Kidney epithelial cell (primary cell): Measurements from ENCODE around the gene CACNA2D1. TPM values are rescaled to one million over a fixed set of nuclear protein-coding genes. Genes with fewer than 3 reads are reported as not detected.

Experiments
- DNase-seq: peaks from one replicate; pipeline ENCODE4 v3.0.0-alpha.2; 2010; ENCODE audit warnings: low read depth
- H3K27me3 ChIP-seq: 2 replicates; pipeline ENCODE4 v1.6.0; 2011; ENCODE audit warnings: low read length; ENCODE audit not compliant: control insufficient read depth, insufficient read depth
- H3K36me3 ChIP-seq: 2 replicates; pipeline ENCODE4 v1.5.1; 2011; ENCODE audit warnings: low read length; ENCODE audit not compliant: control insufficient read depth, insufficient read depth
- H3K4me3 ChIP-seq: 2 replicates; pipeline ENCODE4 v1.5.1; 2011; ENCODE audit warnings: low read depth, mild to moderate bottlenecking, control low read depth, low read length
- total RNA-seq: library from RNA; depleted of rRNA; stranded (reverse); fragments of >200 nt; gene quantifications from 2 replicates; pipeline ENCODE4 v1.2.3, GENCODE V29; 2015
- TF ChIP-seq, protein P1 (sequence below): IDR thresholded peaks from 2 replicates; pipeline ENCODE4 v1.5.1; 2011; ENCODE audit warnings: mild to moderate bottlenecking, moderate library complexity, low read length, control low read depth, inconsistent platforms; ENCODE audit not compliant: insufficient read depth, poor library complexity, severe bottlenecking

The CACNA2D1 gene
- total RNA-seq, 1 donor from 2014 or later = 5.9 TPM

DNA sequence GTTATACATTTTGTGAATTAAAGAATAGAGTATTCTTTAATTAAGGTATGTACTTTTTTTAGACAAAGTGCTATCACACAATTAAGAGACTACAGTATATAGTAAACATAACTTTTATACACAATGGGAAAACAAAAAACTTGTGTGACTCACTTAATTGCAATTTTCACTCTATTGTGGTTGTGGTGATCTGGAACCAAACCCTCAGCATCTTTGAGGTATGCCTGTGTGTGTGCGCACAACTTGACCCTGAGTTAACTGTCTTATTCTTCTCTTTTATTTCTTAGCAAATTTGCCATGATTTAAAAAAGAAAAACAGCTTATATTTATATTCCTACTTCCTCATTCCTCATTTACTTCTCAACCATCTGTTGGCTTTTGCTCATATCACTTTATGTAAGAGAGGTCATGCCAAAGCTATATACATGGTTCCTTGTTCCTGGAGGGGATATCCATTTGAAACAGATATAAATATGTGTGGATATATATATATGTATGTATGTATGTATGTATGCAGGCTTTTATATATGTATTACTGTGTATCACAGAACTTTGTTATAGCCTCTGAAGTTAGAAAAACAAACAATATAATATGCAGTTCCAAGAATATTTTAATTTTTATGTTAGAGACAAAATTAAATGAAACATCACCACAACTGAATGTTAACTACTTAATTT lies 414.2 kb downstream of the CACNA2D1 start:
- Histone ChIP-seq H3K36me3 (no peaks in the 10 kb centered on the region), H3K4me3 (no peak overlapping the region), H3K27me3 (no peaks in the 10 kb centered on the region)
- TF ChIP-seq, protein P1, sequence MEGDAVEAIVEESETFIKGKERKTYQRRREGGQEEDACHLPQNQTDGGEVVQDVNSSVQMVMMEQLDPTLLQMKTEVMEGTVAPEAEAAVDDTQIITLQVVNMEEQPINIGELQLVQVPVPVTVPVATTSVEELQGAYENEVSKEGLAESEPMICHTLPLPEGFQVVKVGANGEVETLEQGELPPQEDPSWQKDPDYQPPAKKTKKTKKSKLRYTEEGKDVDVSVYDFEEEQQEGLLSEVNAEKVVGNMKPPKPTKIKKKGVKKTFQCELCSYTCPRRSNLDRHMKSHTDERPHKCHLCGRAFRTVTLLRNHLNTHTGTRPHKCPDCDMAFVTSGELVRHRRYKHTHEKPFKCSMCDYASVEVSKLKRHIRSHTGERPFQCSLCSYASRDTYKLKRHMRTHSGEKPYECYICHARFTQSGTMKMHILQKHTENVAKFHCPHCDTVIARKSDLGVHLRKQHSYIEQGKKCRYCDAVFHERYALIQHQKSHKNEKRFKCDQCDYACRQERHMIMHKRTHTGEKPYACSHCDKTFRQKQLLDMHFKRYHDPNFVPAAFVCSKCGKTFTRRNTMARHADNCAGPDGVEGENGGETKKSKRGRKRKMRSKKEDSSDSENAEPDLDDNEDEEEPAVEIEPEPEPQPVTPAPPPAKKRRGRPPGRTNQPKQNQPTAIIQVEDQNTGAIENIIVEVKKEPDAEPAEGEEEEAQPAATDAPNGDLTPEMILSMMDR = no peak
- DNase-seq = no peak

DNA sequence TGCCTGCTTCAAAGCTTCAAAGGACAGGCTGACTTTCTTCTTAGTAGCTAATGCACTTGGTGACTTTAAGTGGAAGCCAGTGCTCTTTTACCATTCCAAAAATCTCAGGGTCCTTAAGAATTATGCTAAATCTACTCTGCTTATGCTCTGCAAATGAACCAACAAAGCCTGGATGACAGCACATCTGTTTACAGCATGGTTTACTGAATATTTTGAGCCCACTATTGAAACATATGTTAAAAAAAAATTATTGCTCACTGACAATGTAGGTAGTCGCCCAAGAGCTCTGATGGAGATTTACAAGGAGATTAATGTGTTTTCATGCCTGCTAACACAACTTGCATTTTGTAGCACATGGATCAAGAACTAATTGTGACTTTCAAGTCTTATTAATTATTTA lies 415.5 kb downstream of the CACNA2D1 start:
- Histone ChIP-seq H3K27me3 (no peaks in the 10 kb centered on the region), H3K4me3 (no peak overlapping the region), H3K36me3 (no peaks in the 10 kb centered on the region)
- TF ChIP-seq, protein P1 = no peak
- DNase-seq = no peak

DNA sequence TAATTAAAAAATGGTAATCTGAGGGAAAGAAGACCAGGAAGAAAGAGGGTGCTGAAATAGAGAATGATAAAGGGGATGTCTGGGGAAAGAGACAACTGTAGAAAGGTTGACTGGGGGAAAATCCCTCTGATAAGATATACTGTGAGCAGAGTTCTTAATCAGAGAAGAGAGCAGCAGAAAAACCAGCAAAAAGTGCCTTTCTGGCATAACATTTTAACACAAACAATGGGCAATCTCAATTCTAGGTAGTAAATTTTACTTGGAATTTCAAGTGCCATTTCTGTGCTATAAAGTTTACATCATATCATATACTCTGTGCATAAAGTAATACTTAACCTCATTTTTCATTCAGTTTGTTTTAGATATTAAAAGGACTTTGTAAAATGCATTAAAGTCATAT lies 421.9 kb downstream of the CACNA2D1 start:
- H3K27me3 ChIP-seq = no peaks in the 10 kb centered on the region
- TF ChIP-seq, protein P1 = no peak
- H3K36me3 ChIP-seq = no peaks in the 10 kb centered on the region
- H3K4me3 ChIP-seq = no peak overlapping the region
- DNase-seq = no peak

DNA sequence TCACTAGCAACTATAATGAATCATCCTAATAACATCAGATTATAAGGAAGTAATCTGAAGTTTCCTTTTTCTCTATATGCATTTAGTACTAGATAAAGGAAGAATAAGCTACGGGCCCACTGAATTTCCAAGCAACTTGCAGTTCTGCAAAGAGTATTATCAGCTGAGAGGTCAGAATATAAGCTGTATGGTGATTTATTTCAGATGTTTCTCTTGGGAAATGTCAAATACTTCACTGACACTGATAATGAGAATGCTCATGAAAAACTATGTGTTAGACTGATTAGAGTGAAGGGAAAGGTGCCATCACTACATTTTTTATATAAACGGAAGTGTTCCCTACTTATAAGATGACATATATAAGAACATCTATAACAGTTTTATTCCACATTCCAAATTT lies 422.5 kb downstream of the CACNA2D1 start:
- DNase-seq = no peak
- Histone ChIP-seq H3K4me3 (no peak overlapping the region), H3K36me3 (no peaks in the 10 kb centered on the region), H3K27me3 (no peaks in the 10 kb centered on the region)
- TF ChIP-seq, protein P1 = no peak

DNA sequence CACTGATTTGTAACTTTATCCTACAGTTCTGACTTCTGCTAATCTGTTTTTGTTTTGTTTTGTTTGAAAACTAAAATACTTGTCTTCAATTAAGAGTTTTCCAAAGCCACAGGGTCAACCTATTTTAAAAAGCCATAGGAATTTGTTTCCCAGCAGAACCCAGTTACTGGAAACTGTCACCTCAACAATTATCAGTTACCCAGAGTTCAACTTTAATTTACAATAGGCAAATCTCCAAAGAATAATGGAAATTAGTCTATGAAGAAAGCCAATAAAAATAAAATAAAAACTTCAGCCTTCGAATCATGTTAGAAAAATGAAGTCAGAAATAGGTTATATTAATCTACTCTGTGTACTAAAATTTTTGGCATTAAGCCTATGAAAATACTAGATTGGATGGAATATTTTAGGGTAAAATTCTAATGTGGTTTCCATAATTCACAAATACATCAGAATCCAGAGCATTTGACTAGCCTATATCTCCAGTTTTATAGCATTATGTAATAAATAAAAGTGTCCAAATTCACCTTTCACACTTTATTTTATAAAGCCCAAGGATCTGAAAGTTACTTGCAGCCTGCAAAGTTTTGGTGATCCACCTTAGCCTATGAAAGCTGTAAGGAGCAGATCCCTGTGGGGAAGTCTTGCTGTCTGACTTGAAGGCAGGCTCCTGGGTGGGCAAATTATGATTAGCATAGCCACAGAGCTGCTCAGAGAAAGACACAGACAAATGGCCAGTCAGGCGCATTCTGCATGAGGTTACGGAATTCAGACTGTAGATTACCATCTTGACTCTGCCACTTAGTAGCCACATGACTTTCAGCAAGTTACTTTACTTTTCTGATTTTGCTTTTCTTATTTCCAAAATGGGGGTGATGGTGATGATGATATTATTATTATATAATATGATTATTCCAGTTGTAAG lies 423.8 kb downstream of the CACNA2D1 start:
- H3K4me3 ChIP-seq = no peak overlapping the region
- TF ChIP-seq, protein P1 = no peak
- H3K27me3 ChIP-seq = no peaks in the 10 kb centered on the region
- no peak for DNase-seq
- H3K36me3 ChIP-seq = no peaks in the 10 kb centered on the region

DNA sequence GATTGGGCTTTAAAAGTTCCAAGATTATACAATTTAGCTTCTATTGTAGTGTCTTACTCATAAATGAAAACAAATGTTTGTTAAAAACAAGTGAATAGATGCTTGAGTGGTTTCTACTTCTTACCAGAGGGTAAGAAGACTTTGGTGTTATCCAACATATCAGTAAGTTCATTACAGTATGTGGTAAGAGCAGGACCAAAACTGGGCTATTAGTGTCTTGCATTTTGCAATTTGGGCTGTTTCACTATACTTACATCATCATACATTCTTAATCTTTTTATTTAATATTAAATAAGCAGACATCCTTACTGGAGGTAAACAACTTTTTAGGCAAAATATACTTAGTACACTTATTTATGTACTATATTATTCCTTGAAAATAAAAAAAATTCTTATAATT lies 425.4 kb downstream of the CACNA2D1 start:
- TF ChIP-seq, protein P1 = no peak
- no peak overlapping the region for H3K4me3 ChIP-seq
- no peaks in the 10 kb centered on the region for H3K36me3 ChIP-seq
- no peak for DNase-seq
- H3K27me3 ChIP-seq = no peaks in the 10 kb centered on the region
